Activated T-helper 2 cell treated with anti-CD3 and anti-CD28 coated beads, Interferon-gamma antibody, Interleukin-2, Interleukin-4, amounts not matched to agents 10 μg/mL and 5 μg/mL and 100 μg/mL, durations not matched to agents 14 hours and 24 hours and 36 hours (primary cell): ENCODE results near the gene CENPA. TPM values are rescaled to one million over a fixed set of nuclear protein-coding genes. Genes with fewer than 3 reads are reported as not detected.
"Not testable (repeated sequence)": the region's sequence is repeated elsewhere in the genome, so short reads cannot be mapped to it uniquely, and the experiment has no call there.

Source experiments
- DNase-seq: peaks from one replicate; pipeline ENCODE4 v3.0.0; 2021; ENCODE audit warnings: low spot score
- H3K27ac Mint-ChIP-seq: one replicate; pipeline ENCODE4 v1.8.0; 2021; ENCODE audit warnings: mixed read lengths
- H3K27me3 Mint-ChIP-seq: one replicate; pipeline ENCODE4 v1.8.0; 2021; ENCODE audit warnings: low read depth, mixed read lengths
- H3K36me3 Mint-ChIP-seq: one replicate; pipeline ENCODE4 v1.8.0; 2021; ENCODE audit warnings: low read depth, mixed read lengths
- H3K4me1 Mint-ChIP-seq: one replicate; pipeline ENCODE4 v1.8.0; 2021; ENCODE audit warnings: low read depth, mixed read lengths
- H3K4me3 Mint-ChIP-seq: one replicate; pipeline ENCODE4 v1.8.0; 2021; ENCODE audit warnings: low read depth, mild to moderate bottlenecking, moderate library complexity, mixed read lengths
- H3K9me3 Mint-ChIP-seq: one replicate; pipeline ENCODE4 v1.8.0; 2021; ENCODE audit warnings: mixed read lengths
- intact Hi-C: fragments of 100-400 bp; cut with micrococcal nuclease; formaldehyde crosslinking; loops from one replicate; pipeline ENCODE4 v1.15.1; 2023
- total RNA-seq: library from RNA; stranded (reverse); gene quantifications from 2 replicates; pipeline ENCODE4 v1.2.3, GENCODE V29; 2022

Gene CENPA
- total RNA-seq, 1 donor from 2014 or later = 27.3 TPM

GRCh38 chr2:26811261-26811660 lies 25.4 kb downstream of the CENPA start:
- H3K36me3 Mint-ChIP-seq = no peaks in the 10 kb centered on the region
- no peak overlapping the region for H3K27ac Mint-ChIP-seq
- H3K9me3 Mint-ChIP-seq = no peaks in the 10 kb centered on the region
- no peak for DNase-seq
- peaks cover 5% of the 10 kb centered on the region for H3K4me1 Mint-ChIP-seq
- H3K27me3 Mint-ChIP-seq = peaks cover 14% of the 10 kb centered on the region
- no peak overlapping the region for H3K4me3 Mint-ChIP-seq
- intact Hi-C loops = no loop called here

GRCh38 chr2:26811791-26812694 lies 26.2 kb downstream of the CENPA start:
- intact Hi-C loops = no loop called here
- H3K4me3 Mint-ChIP-seq = no peak overlapping the region
- H3K4me1 Mint-ChIP-seq = peaks cover 5% of the 10 kb centered on the region
- peaks cover 17% of the 10 kb centered on the region for H3K27me3 Mint-ChIP-seq
- no peaks in the 10 kb centered on the region for H3K36me3 Mint-ChIP-seq
- no peaks in the 10 kb centered on the region for H3K9me3 Mint-ChIP-seq
- H3K27ac Mint-ChIP-seq = no peak overlapping the region
- DNase-seq = no peak

- DNase-seq = no peak
- H3K27me3 Mint-ChIP-seq = peaks cover 18% of the 10 kb centered on the region
- no peaks in the 10 kb centered on the region for H3K9me3 Mint-ChIP-seq
- H3K27ac Mint-ChIP-seq = no peak overlapping the region
- peaks cover 5% of the 10 kb centered on the region for H3K4me1 Mint-ChIP-seq
- intact Hi-C loops = no loop called here
- no peaks in the 10 kb centered on the region for H3K36me3 Mint-ChIP-seq
- no peak overlapping the region for H3K4me3 Mint-ChIP-seq
Measured at GRCh38 chr2:26812731-26813130, 26.9 kb downstream of the CENPA start.

GRCh38 chr2:26814072-26814765 lies 28.4 kb downstream of the CENPA start:
- H3K4me3 Mint-ChIP-seq, H3K9me3 Mint-ChIP-seq, intact Hi-C loops, DNase-seq, H3K27ac Mint-ChIP-seq, H3K36me3 Mint-ChIP-seq, H3K4me1 Mint-ChIP-seq: not testable (repeated sequence)
- peaks cover 21% of the 10 kb centered on the region for H3K27me3 Mint-ChIP-seq

GRCh38 chr2:26816893-26817292 lies 31.0 kb downstream of the CENPA start:
- intact Hi-C loops = no loop called here
- Mint-ChIP-seq H3K27ac (no peak overlapping the region), H3K4me1 (no peaks in the 10 kb centered on the region), H3K27me3 (peaks cover 18% of the 10 kb centered on the region), H3K36me3 (no peaks in the 10 kb centered on the region), H3K4me3 (no peak overlapping the region), H3K9me3 (no peaks in the 10 kb centered on the region)
- no peak for DNase-seq

GRCh38 chr2:26818255-26818654 lies 32.4 kb downstream of the CENPA start:
- Mint-ChIP-seq H3K9me3 (no peaks in the 10 kb centered on the region), H3K4me1 (no peaks in the 10 kb centered on the region), H3K4me3 (no peak overlapping the region), H3K27me3 (peaks cover 13% of the 10 kb centered on the region), H3K27ac (no peak overlapping the region), H3K36me3 (no peaks in the 10 kb centered on the region)
- intact Hi-C loops = no loop called here
- DNase-seq = no peak

- intact Hi-C loops = no loop called here
- Mint-ChIP-seq H3K9me3 (no peaks in the 10 kb centered on the region), H3K4me3 (no peak overlapping the region), H3K27me3 (peaks cover 13% of the 10 kb centered on the region), H3K27ac (no peak overlapping the region), H3K36me3 (no peaks in the 10 kb centered on the region), H3K4me1 (no peaks in the 10 kb centered on the region)
- DNase-seq = no peak
Measured at GRCh38 chr2:26818972-26819371, 33.1 kb downstream of the CENPA start.

- H3K9me3 Mint-ChIP-seq = no peaks in the 10 kb centered on the region
- H3K36me3 Mint-ChIP-seq = no peaks in the 10 kb centered on the region
- H3K4me1 Mint-ChIP-seq = no peaks in the 10 kb centered on the region
- H3K27ac Mint-ChIP-seq = no peak overlapping the region
- no peak for DNase-seq
- H3K27me3 Mint-ChIP-seq = peaks cover 11% of the 10 kb centered on the region
- H3K4me3 Mint-ChIP-seq = no peak overlapping the region
- intact Hi-C loops = no loop called here
Measured at GRCh38 chr2:26820932-26821331, 35.1 kb downstream of the CENPA start.

- Mint-ChIP-seq H3K27me3 (peaks cover 7% of the 10 kb centered on the region), H3K36me3 (no peaks in the 10 kb centered on the region), H3K9me3 (no peaks in the 10 kb centered on the region), H3K27ac (no peak overlapping the region), H3K4me1 (no peaks in the 10 kb centered on the region), H3K4me3 (no peak overlapping the region)
- intact Hi-C loops = no loop called here
- no peak for DNase-seq
Measured at GRCh38 chr2:26822877-26823276, 37.0 kb downstream of the CENPA start.

GRCh38 chr2:26838121-26838906 lies 52.5 kb downstream of the CENPA start:
- H3K27me3 Mint-ChIP-seq = peaks cover 30% of the 10 kb centered on the region
- DNase-seq = no peak
- H3K36me3 Mint-ChIP-seq = no peaks in the 10 kb centered on the region
- no peaks in the 10 kb centered on the region for H3K9me3 Mint-ChIP-seq
- no peak overlapping the region for H3K4me3 Mint-ChIP-seq
- intact Hi-C loops = no loop called here
- no peak overlapping the region for H3K27ac Mint-ChIP-seq
- no peaks in the 10 kb centered on the region for H3K4me1 Mint-ChIP-seq

- no peaks in the 10 kb centered on the region for H3K9me3 Mint-ChIP-seq
- no peaks in the 10 kb centered on the region for H3K4me1 Mint-ChIP-seq
- no peaks in the 10 kb centered on the region for H3K36me3 Mint-ChIP-seq
- intact Hi-C loops = no loop called here
- H3K27me3 Mint-ChIP-seq = peaks cover 39% of the 10 kb centered on the region
- no peak overlapping the region for H3K4me3 Mint-ChIP-seq
- H3K27ac Mint-ChIP-seq = no peak overlapping the region
- DNase-seq = no peak
Measured at GRCh38 chr2:26840937-26841610, 55.2 kb downstream of the CENPA start.

- peaks cover 3% of the 10 kb centered on the region for H3K4me1 Mint-ChIP-seq
- H3K36me3 Mint-ChIP-seq = no peaks in the 10 kb centered on the region
- no peak overlapping the region for H3K27ac Mint-ChIP-seq
- intact Hi-C loops = no loop called here
- H3K9me3 Mint-ChIP-seq = no peaks in the 10 kb centered on the region
- no peak overlapping the region for H3K4me3 Mint-ChIP-seq
- peaks cover 49% of the 10 kb centered on the region for H3K27me3 Mint-ChIP-seq
- DNase-seq = no peak
Measured at GRCh38 chr2:26843041-26843440, 57.2 kb downstream of the CENPA start.
